Epithelial cell of proximal tubule (primary cell): ENCODE measurements around the gene AQP12A. TPM values are rescaled to one million over a fixed set of nuclear protein-coding genes. Genes with fewer than 3 reads are reported as not detected.

Experiments used
- DNase-seq: peaks from one replicate; pipeline ENCODE4 v3.0.0-alpha.2; 2011; ENCODE audit warnings: low read depth
- H3K4me3 ChIP-seq: 2 replicates; pipeline ENCODE4 v1.5.1; 2011; ENCODE audit warnings: low read depth, mild to moderate bottlenecking, low read length
- CTCF ChIP-seq: conservative IDR thresholded peaks from 2 replicates; pipeline ENCODE4 v1.5.1; 2012; ENCODE audit warnings: low read depth, mild to moderate bottlenecking, low read length
- total RNA-seq: library from RNA; depleted of rRNA; stranded (reverse); fragments of >200 nt; gene quantifications from 2 replicates; pipeline ENCODE4 v1.2.3, GENCODE V29; 2015

The AQP12A gene
- total RNA-seq, 1 donor from 2014 or later: not detected

- DNase-seq: no peak
- TF ChIP-seq CTCF: no peak
- no peak overlapping the region for H3K4me3 ChIP-seq
Measured at GRCh38 chr2:240645346-240645745, 46.3 kb upstream of the AQP12A start.

- no peak overlapping the region for H3K4me3 ChIP-seq
- DNase-seq: no peak
- TF ChIP-seq CTCF: no peak
Measured at GRCh38 chr2:240645801-240646175, 45.9 kb upstream of the AQP12A start.

- H3K4me3 ChIP-seq: no peak overlapping the region
- no peak for TF ChIP-seq CTCF
- no peak for DNase-seq
Measured at GRCh38 chr2:240646176-240646899, 45.3 kb upstream of the AQP12A start.

GRCh38 chr2:240646900-240647502 lies 44.7 kb upstream of the AQP12A start:
- no peak for DNase-seq
- TF ChIP-seq CTCF: no peak
- H3K4me3 ChIP-seq: no peak overlapping the region

- H3K4me3 ChIP-seq: no peak overlapping the region
- DNase-seq: no peak
- TF ChIP-seq CTCF: no peak
Measured at GRCh38 chr2:240647503-240648154, 44.0 kb upstream of the AQP12A start.

GRCh38 chr2:240648155-240648649 lies 43.5 kb upstream of the AQP12A start:
- TF ChIP-seq CTCF: no peak
- no peak for DNase-seq
- no peak overlapping the region for H3K4me3 ChIP-seq
